Caco-2 (cell line): ENCODE measurements around the gene UXS1. TPM values are rescaled to one million over a fixed set of nuclear protein-coding genes. Genes with fewer than 3 reads are reported as not detected.

Source experiments
- BruUV-seq: library from RNA; stranded (reverse); fragments of 400-500 nt; replicated peaks from 2 replicates; lab custom pipeline; 2021; lab: Mats Ljungman, UMichigan
- CTCF ChIA-PET: fragments of 300-600 bp; sonication (Branson Sonifier 250); formaldehyde crosslinking; loops from one replicate; lab custom pipeline; 2022; ENCODE audit warnings: antibody characterized with exemption; lab: Charles Lee
- POLR2A ChIA-PET: fragments of 300-600 bp; sonication (Branson Sonifier 250); formaldehyde crosslinking; loops from one replicate; lab custom pipeline; 2022; ENCODE audit warnings: antibody characterized with exemption; lab: Charles Lee
- DNase-seq, 2 experiments: peaks; one replicate each; pipeline versions ENCODE4 v3.0.0 to v3.0.0-alpha.2; 2020 to 2022
- H3K27me3 ChIP-seq: replicated peaks from 2 replicates; pipeline ENCODE4 v1.6.0; 2011; ENCODE audit warnings: low read length; ENCODE audit not compliant: control insufficient read depth, insufficient read depth
- H3K36me3 ChIP-seq: 2 replicates; pipeline ENCODE4 v1.5.1; 2011; ENCODE audit warnings: low read length; ENCODE audit not compliant: control insufficient read depth, insufficient read depth
- H3K4me1 ChIP-seq: fragments of 250-450 bp; sonication (Bioruptor Pico); 2 replicates; pipeline ENCODE4 v1.5.1; 2020; ENCODE audit warnings: mild to moderate bottlenecking
- H3K4me3 ChIP-seq: 2 replicates; pipeline ENCODE4 v1.5.1; 2011; ENCODE audit warnings: low read depth, mild to moderate bottlenecking, control low read depth, low read length
- H3K9me3 ChIP-seq: fragments of 250-450 bp; sonication (Bioruptor Pico); 2 replicates; pipeline ENCODE4 v1.5.1; 2020; ENCODE audit warnings: mild to moderate bottlenecking, moderate library complexity
- H3K27ac Mint-ChIP-seq: one replicate; pipeline ENCODE4 v1.8.0; 2022; ENCODE audit warnings: mixed read lengths; ENCODE audit not compliant: unreplicated experiment
- H3K27me3 Mint-ChIP-seq: one replicate; pipeline ENCODE4 v1.8.0; 2022; ENCODE audit warnings: mixed read lengths; ENCODE audit not compliant: insufficient read depth, unreplicated experiment
- H3K36me3 Mint-ChIP-seq: one replicate; pipeline ENCODE4 v1.8.0; 2022; ENCODE audit warnings: mild to moderate bottlenecking, mixed read lengths; ENCODE audit not compliant: insufficient read depth, unreplicated experiment
- H3K4me1 Mint-ChIP-seq: one replicate; pipeline ENCODE4 v1.8.0; 2022; ENCODE audit warnings: low read depth, mixed read lengths; ENCODE audit not compliant: unreplicated experiment
- H3K4me3 Mint-ChIP-seq: one replicate; pipeline ENCODE4 v1.8.0; 2022; ENCODE audit warnings: mild to moderate bottlenecking, moderate library complexity, mixed read lengths; ENCODE audit not compliant: unreplicated experiment
- H3K9me3 Mint-ChIP-seq: one replicate; pipeline ENCODE4 v1.8.0; 2022; ENCODE audit warnings: mixed read lengths; ENCODE audit not compliant: unreplicated experiment
- CTCF ChIP-seq, 2 experiments: fragments of 200-600 bp in 1 of 2; IDR thresholded peaks; 1 replicate in 1 of 2; 2 replicates in 1 of 2; pipeline versions ENCODE4 v1.5.1 to v1.8.0; 2011 to 2022; ENCODE audit warnings: antibody characterized with exemption in 1 of 2, control low read depth in 1 of 2, inconsistent platforms in 1 of 2, low read depth in 1 of 2, low read length in 1 of 2, mild to moderate bottlenecking in 1 of 2, moderate library complexity in 1 of 2; ENCODE audit not compliant: insufficient read depth in 1 of 2, severe bottlenecking in 1 of 2, unreplicated experiment in 1 of 2
- intact Hi-C: fragments of 100-400 bp; cut with micrococcal nuclease; formaldehyde crosslinking; loops from one replicate; pipeline ENCODE4 v1.10.0; 2022; ENCODE audit not compliant: unreplicated experiment
- total RNA-seq: library from RNA; stranded (reverse); gene quantifications from 2 replicates; pipeline ENCODE4 v1.2.3, GENCODE V29; 2022

The UXS1 gene
- total RNA-seq, 1 experiment from 2014 or later: 72.7 TPM

GRCh38 chr2:106104332-106105062, 89.6 kb downstream of the UXS1 start:
- Mint-ChIP-seq H3K4me1 (no peaks in the 10 kb centered on the region), H3K9me3 (no peaks in the 10 kb centered on the region), H3K4me3 (no peak overlapping the region), H3K27ac (no peak overlapping the region), H3K27me3 (no peaks in the 10 kb centered on the region), H3K36me3 (peaks cover 28% of the 10 kb centered on the region)
- Histone ChIP-seq H3K27me3 (no peaks in the 10 kb centered on the region), H3K4me1 (no peaks in the 10 kb centered on the region), H3K9me3 (no peaks in the 10 kb centered on the region), H3K36me3 (no peaks in the 10 kb centered on the region; the same call in 1 of the 2 replicates), H3K4me3 (no peak overlapping the region)
- ChIA-PET CTCF (interaction anchor here (0.7 to 1.0 kb wide), 5 partner anchors 20 to 478 kb away, joined by 3 to 4 read pairs (median 3); no protein-coding TSS in a partner anchor), POLR2A (no interaction called here)
- intact Hi-C loops: loop anchor here (1.0 to 2.0 kb wide), 4 partner anchors 58 to 478 kb away; no protein-coding TSS in a partner anchor
- BruUV-seq: no TSS peak
- TF ChIP-seq CTCF (IDR thresholded peaks at IDR 0.05; ENCODE audit: insufficient read depth in 1 of 2, low read depth in 1 of 2, low read length in 1 of 2, severe bottlenecking in 1 of 2, unreplicated experiment in 1 of 2): peak; percentile 94 to 95
- DNase-seq: peak; percentile 66 to 77

DNA sequence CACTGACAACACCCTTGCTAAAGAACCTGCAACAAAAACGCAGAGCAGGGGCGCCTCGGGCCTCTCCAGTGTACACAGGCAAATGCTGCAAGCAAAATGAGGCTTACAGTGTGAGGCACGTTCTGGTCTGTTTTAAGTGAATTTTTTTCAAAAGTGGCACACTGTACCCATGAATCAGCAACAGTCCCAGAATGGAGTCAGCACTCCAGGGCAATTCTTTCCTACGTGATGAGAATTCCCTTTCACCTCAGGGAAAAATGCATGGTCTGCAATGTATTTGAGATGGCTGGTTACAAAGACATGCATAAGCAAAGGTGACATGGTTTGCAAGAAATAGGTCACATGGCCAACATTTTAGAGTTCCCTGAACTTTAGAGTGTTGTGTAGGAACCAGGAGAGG, 94.4 kb downstream of the UXS1 start:
- intact Hi-C loops: no loop called here
- H3K27me3 Mint-ChIP-seq: no peaks in the 10 kb centered on the region
- H3K4me3 Mint-ChIP-seq: no peak overlapping the region
- Histone ChIP-seq H3K9me3 (no peaks in the 10 kb centered on the region), H3K4me3 (no peak overlapping the region), H3K4me1 (no peaks in the 10 kb centered on the region), H3K36me3 (no peaks in the 10 kb centered on the region; the same call in none of the 2 replicates), H3K27me3 (no peaks in the 10 kb centered on the region)
- no peak for TF ChIP-seq CTCF (IDR thresholded peaks at IDR 0.05; ENCODE audit: insufficient read depth in 1 of 2, low read depth in 1 of 2, low read length in 1 of 2, severe bottlenecking in 1 of 2, unreplicated experiment in 1 of 2)
- ChIA-PET CTCF (no interaction called here), POLR2A (no interaction called here)
- H3K36me3 Mint-ChIP-seq: peaks cover 37% of the 10 kb centered on the region
- no peak for DNase-seq
- H3K4me1 Mint-ChIP-seq: no peaks in the 10 kb centered on the region
- H3K27ac Mint-ChIP-seq: no peak overlapping the region
- H3K9me3 Mint-ChIP-seq: no peaks in the 10 kb centered on the region
- no TSS peak for BruUV-seq

DNA sequence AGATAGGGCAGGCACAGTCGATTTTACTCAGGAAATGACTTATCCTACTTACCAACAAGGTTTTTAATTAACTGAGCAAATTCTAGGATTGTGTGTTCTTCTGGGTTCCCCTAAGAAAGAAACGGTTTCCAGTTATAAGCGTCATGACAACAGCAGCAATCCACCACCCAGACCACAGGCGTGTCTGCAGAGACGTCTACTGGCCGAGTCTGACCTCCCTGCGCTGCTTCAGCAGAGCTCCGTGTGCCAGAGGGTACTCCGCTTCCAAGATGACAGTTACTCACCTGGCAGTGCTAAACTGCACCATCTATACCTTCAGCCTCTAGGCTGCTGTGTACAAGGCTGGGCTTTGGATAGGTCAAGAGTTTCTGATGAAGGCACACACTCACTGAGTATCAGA, 95.4 kb downstream of the UXS1 start:
- Mint-ChIP-seq H3K4me1 (no peaks in the 10 kb centered on the region), H3K27ac (no peak overlapping the region), H3K4me3 (no peak overlapping the region), H3K36me3 (peaks cover 31% of the 10 kb centered on the region), H3K9me3 (no peaks in the 10 kb centered on the region), H3K27me3 (no peaks in the 10 kb centered on the region)
- ChIA-PET POLR2A (no interaction called here), CTCF (no interaction called here)
- H3K4me1 ChIP-seq: no peaks in the 10 kb centered on the region
- H3K9me3 ChIP-seq: no peaks in the 10 kb centered on the region
- TF ChIP-seq CTCF (IDR thresholded peaks at IDR 0.05; ENCODE audit: insufficient read depth in 1 of 2, low read depth in 1 of 2, low read length in 1 of 2, severe bottlenecking in 1 of 2, unreplicated experiment in 1 of 2): no peak
- no peak for DNase-seq
- H3K36me3 ChIP-seq: no peaks in the 10 kb centered on the region; the same call in none of the 2 replicates
- no TSS peak for BruUV-seq
- no peak overlapping the region for H3K4me3 ChIP-seq
- H3K27me3 ChIP-seq: no peaks in the 10 kb centered on the region
- intact Hi-C loops: no loop called here
